ENCODE measurements around the gene LFNG. TPM values are rescaled to one million over a fixed set of nuclear protein-coding genes. Genes with fewer than 3 reads are reported as not detected.

The LFNG gene
- total and polyA plus RNA-seq, 9 donors = 17.7 to 30.8 (median 23.1) TPM

DNA sequence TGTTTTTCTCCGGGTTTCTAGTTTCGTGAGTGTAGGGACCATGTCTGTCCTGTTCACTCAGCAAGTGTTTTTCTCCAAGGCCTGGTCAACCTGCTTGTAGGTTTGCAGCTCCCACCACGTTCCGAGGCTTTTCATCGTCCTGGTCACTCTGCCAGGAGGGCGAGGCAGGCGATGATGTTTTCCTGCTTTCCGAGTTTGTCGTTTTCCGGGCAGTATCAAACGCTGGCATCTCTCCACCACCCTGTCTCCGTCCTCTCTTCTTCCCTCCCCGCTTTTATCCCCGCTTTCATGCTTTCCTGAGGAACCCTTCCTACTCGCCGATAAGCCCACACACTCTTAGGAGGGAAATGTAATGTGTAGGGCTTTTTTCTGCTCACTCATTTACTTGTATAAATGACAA lies 50.4 kb downstream of the LFNG start:
- WGBS (ENCODE audit: insufficient coverage) = 80% methylated on average over 10 of the region's 16 CpGs
- no peak for DNase-seq
- Histone ChIP-seq H3K4me3 (ENCODE audit: low read length) (no peak overlapping the region), H3K9me3 (replicated peaks; ENCODE audit: control insufficient read depth, low read depth, low read length) (no peaks in the 10 kb centered on the region), H3K27ac (ENCODE audit: low read length) (no peak overlapping the region), H3K36me3 (ENCODE audit: control insufficient read depth, insufficient read depth, low read length) (peaks cover 21% of the 10 kb centered on the region), H3K4me1 (ENCODE audit: control insufficient read depth, insufficient read depth, low read length) (peaks cover 16% of the 10 kb centered on the region), H3K27me3 (ENCODE audit: control insufficient read depth, insufficient read depth, low read length) (no peaks in the 10 kb centered on the region)

DNA sequence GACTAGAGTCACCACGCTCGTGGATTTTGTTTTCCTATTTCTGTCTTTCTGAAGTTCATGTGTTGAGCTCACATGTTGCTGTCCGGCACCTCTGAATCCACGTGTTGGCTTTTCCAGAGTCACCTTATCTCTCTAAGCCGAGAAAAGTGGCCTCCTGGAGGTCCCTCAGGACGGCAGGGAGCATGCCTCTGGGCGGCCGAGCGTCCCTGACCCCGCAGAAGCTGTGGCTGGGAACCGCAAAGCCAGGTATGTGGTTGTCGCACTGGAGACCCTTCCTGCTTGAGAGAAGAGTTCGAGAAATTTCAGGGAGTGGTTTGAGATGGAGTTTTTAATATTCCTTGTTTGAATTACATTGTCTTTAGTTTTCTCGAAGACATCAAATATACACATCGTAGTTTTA lies 51.8 kb downstream of the LFNG start:
- Histone ChIP-seq H3K9me3 (replicated peaks; ENCODE audit: control insufficient read depth, low read depth, low read length) (no peaks in the 10 kb centered on the region), H3K4me1 (ENCODE audit: control insufficient read depth, insufficient read depth, low read length) (peaks cover 16% of the 10 kb centered on the region), H3K4me3 (ENCODE audit: low read length) (no peak overlapping the region), H3K27ac (ENCODE audit: low read length) (no peak overlapping the region), H3K36me3 (ENCODE audit: control insufficient read depth, insufficient read depth, low read length) (peaks cover 21% of the 10 kb centered on the region), H3K27me3 (ENCODE audit: control insufficient read depth, insufficient read depth, low read length) (no peaks in the 10 kb centered on the region)
- DNase-seq = no peak
- WGBS (ENCODE audit: insufficient coverage) = 82% methylated on average over 12 of the region's 15 CpGs

DNA sequence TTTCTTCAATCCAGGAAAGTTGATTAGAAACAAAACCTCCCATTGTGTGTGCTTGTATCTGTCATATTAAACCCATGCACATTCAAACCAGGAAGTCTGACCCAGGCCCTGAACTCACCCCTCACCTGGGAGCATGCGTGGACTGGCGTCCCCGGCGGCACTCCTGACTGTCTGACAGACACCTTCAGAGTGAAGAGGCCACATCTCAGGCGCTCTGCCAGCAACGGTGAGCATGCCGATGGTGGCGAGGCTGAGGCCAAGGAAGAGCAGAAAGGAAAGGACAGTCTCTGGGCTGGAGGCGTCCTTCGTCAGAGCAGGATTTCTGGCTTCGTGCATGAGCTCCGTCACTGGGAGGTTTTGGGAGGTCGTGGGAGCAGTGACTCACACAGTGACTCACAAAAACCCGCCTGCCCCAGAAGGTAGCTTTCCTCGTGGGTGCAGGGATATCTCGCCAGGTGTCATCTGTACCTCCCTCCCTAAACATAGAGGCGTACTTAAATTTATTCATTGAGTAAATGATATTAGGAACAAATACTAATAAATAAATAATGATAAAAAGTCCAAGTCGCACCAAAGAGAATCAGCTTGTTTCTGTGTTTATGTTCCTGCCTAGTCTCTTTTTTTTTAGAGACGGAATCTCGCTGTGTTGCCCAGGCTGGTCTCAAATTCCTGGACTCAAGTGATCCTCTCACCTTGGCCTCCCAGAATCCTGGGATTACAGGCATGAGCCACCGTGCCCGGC lies 52.7 kb downstream of the LFNG start:
- peaks cover 7% of the 10 kb centered on the region for H3K4me1 ChIP-seq (ENCODE audit: control insufficient read depth, insufficient read depth, low read length)
- no peak overlapping the region for H3K27ac ChIP-seq (ENCODE audit: low read length)
- DNase-seq = no peak
- no peaks in the 10 kb centered on the region for H3K27me3 ChIP-seq (ENCODE audit: control insufficient read depth, insufficient read depth, low read length)
- WGBS (ENCODE audit: insufficient coverage) = 84% methylated on average over 15 of the region's 22 CpGs
- H3K4me3 ChIP-seq (ENCODE audit: low read length) = no peak overlapping the region
- no peaks in the 10 kb centered on the region for H3K9me3 ChIP-seq (replicated peaks; ENCODE audit: control insufficient read depth, low read depth, low read length)
- peaks cover 21% of the 10 kb centered on the region for H3K36me3 ChIP-seq (ENCODE audit: control insufficient read depth, insufficient read depth, low read length)

DNA sequence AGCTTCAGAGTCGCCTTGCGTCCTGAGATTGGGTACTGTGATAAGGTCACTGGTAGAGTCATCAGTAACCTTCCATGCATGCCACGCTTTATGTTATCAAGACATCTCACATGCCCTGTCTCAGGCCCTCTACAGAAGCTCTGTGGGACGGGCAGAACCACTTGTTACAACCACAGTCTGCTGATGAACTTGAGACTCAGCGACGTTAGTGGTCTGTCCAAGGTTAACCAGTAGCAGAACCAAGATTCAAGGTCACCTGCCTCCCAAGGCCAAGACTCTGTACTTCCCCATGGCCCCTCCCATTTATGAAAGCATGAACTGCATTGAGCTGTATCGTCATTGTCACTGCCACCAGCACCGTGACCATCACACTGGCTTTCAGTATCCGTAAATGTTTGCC lies 54.2 kb downstream of the LFNG start:
- Histone ChIP-seq H3K27me3 (ENCODE audit: control insufficient read depth, insufficient read depth, low read length) (no peaks in the 10 kb centered on the region), H3K4me3 (ENCODE audit: low read length) (no peak overlapping the region), H3K9me3 (replicated peaks; ENCODE audit: control insufficient read depth, low read depth, low read length) (no peaks in the 10 kb centered on the region), H3K27ac (ENCODE audit: low read length) (no peak overlapping the region), H3K4me1 (ENCODE audit: control insufficient read depth, insufficient read depth, low read length) (no peaks in the 10 kb centered on the region), H3K36me3 (ENCODE audit: control insufficient read depth, insufficient read depth, low read length) (peaks cover 21% of the 10 kb centered on the region)
- no peak for DNase-seq
- WGBS (ENCODE audit: insufficient coverage) = 76% methylated on average over 9 of the region's 9 CpGs

DNA sequence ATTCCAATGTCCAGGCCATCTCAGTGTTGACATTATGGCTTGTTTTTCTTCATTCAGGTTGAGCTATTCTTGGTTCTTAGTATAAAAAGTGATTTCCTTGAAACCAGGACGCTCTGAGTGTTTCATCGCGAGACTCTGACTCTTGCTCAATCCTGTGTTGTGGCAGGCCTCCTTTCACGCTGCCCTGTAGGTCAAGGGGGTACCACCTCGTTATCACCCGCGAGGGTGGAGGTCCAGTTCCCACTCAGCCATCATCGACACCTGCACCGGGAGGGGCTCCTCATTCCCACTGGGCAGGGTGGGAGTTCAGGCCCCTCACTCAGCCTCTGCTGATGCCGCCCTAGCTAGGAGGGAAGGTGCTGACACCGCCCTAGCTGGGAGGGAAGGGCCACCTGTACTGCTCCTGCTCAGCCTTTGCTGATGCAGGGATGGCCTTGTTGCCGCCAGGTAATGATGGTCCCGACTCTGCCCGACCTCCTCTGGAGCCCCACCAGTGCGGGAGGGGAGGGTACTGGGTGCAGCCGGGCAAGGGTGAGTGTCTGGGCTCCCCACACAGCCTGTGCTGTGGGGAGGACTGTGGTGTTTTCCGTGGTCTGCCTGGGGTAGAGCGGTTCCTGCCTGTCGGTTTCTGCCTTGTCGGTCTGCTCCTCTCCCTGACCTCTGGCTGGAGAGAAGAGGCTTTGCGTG lies 55.6 kb downstream of the LFNG start:
- no peaks in the 10 kb centered on the region for H3K4me1 ChIP-seq (ENCODE audit: control insufficient read depth, insufficient read depth, low read length)
- no peaks in the 10 kb centered on the region for H3K27me3 ChIP-seq (ENCODE audit: control insufficient read depth, insufficient read depth, low read length)
- H3K27ac ChIP-seq (ENCODE audit: low read length) = no peak overlapping the region
- H3K4me3 ChIP-seq (ENCODE audit: low read length) = no peak overlapping the region
- WGBS (ENCODE audit: insufficient coverage) = 82% methylated on average over 17 of the region's 21 CpGs
- DNase-seq = no peak
- peaks cover 16% of the 10 kb centered on the region for H3K36me3 ChIP-seq (ENCODE audit: control insufficient read depth, insufficient read depth, low read length)
- H3K9me3 ChIP-seq (replicated peaks; ENCODE audit: control insufficient read depth, low read depth, low read length) = no peaks in the 10 kb centered on the region

DNA sequence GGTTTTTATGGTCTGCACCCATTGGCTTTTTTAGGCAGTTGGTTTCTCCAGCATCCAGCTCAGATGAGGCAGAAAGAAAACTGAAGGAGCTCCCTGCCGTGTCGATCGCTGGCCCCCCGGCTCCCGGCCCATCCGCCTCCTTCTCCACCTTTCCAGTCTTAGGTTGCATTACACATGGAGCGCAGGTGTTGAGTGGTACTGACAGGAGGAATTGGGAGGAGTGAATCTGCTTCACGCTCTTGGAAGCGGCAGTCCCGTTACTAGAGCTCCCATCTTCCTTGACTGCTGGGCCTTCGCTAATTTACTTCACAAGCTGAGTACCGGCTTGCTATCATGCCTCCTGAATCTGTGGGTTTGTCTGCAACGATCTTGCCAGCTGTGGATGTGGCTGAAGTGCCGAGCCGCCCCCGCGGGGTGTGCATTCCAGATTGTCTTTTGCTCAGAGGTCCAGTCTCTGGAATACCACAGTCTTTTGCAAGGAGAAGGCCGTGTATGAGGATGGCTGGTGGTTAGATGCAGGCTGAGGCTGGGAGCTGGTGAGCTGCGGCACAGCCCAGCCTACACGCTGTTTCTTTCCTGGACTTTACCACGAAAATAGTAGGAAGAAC lies 56.3 kb downstream of the LFNG start:
- Histone ChIP-seq H3K4me1 (ENCODE audit: control insufficient read depth, insufficient read depth, low read length) (no peaks in the 10 kb centered on the region), H3K27me3 (ENCODE audit: control insufficient read depth, insufficient read depth, low read length) (no peaks in the 10 kb centered on the region), H3K9me3 (replicated peaks; ENCODE audit: control insufficient read depth, low read depth, low read length) (no peaks in the 10 kb centered on the region), H3K36me3 (ENCODE audit: control insufficient read depth, insufficient read depth, low read length) (peaks cover 16% of the 10 kb centered on the region), H3K4me3 (ENCODE audit: low read length) (no peak overlapping the region), H3K27ac (ENCODE audit: low read length) (no peak overlapping the region)
- no peak for DNase-seq
- 63% methylated on average over 15 of the region's 21 CpGs for WGBS (ENCODE audit: insufficient coverage)

DNA sequence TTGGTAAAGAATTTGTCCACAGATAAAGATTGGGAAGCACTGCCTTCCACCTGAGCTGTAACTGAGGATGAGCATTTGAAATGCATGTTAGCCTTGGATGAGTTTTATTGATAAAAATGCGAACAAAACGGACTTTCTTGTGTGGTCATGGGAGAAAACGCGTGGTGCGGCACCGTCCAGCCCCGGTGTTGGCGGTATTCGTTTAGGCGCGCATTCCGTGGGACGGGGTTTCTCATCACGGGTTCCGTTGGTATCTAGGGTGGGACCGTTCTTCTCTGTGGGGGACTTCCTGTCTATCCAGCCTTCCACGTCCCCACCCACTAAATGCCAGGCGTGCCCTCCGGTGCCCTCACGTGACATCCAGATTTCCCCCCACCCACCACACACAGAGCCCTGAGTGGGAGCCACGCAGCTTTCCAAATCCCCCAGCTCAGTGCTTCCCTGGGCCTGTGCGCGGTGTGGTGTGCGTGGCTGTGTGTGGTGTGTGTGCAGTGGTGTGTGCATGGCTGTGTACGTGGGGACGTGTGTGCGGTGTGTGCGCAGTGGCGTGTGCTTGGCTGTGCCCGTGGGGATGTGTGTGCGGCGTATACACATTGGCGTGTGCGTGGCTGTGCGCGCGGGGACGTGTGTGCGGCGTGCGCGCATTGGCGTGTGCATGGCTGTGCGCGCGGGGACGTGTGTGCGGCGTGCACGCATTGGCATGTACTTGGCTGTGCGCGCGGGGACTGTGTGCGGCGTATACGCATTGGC lies 57.3 kb downstream of the LFNG start:
- Histone ChIP-seq H3K4me3 (ENCODE audit: low read length) (no peak overlapping the region), H3K27ac (ENCODE audit: low read length) (no peak overlapping the region), H3K36me3 (ENCODE audit: control insufficient read depth, insufficient read depth, low read length) (peaks cover 15% of the 10 kb centered on the region), H3K27me3 (ENCODE audit: control insufficient read depth, insufficient read depth, low read length) (no peaks in the 10 kb centered on the region), H3K4me1 (ENCODE audit: control insufficient read depth, insufficient read depth, low read length) (no peaks in the 10 kb centered on the region), H3K9me3 (replicated peaks; ENCODE audit: control insufficient read depth, low read depth, low read length) (no peaks in the 10 kb centered on the region)
- no peak for DNase-seq
- WGBS (ENCODE audit: insufficient coverage) = 92% methylated on average over 42 of the region's 56 CpGs

Other genes starting within 250 kb of the LFNG start
- 12.1 TPM for gene SNX8, start 205.3 kb upstream of the LFNG start, total RNA-seq
- gene SNX8, start 205.3 kb upstream of the LFNG start, polyA plus RNA-seq (ENCODE audit: insufficient read depth in 1 of 8, insufficient read length in 8 of 8, low replicate concordance in 1 of 8) = 10 to 100 TPM; 14.8 to 29.3 (median 24.1) TPM
- 94.4 TPM for gene EIF3B, start 164.9 kb upstream of the LFNG start, total RNA-seq
- gene EIF3B, start 164.9 kb upstream of the LFNG start, polyA plus RNA-seq (ENCODE audit: insufficient read depth in 1 of 8, insufficient read length in 8 of 8, low replicate concordance in 1 of 8) = 100 to 1,000 TPM in 4 of 8 donors, 10 to 100 TPM in 4; 92.7 to 116 (median 99.6) TPM
- gene CHST12, start 116.2 kb upstream of the LFNG start, total RNA-seq = 5.7 TPM
- gene CHST12, start 116.2 kb upstream of the LFNG start, polyA plus RNA-seq (ENCODE audit: insufficient read depth in 1 of 8, insufficient read length in 8 of 8, low replicate concordance in 1 of 8) = 10 to 100 TPM in 6 of 8 donors, 1 to 10 TPM in 2; 9.0 to 13.8 (median 12.3) TPM
- not detected for gene GRIFIN, start 43.4 kb upstream of the LFNG start, total RNA-seq
- under 1 TPM in 1 of 8 donors, not detected in 7; 0.19 TPM for gene GRIFIN, start 43.4 kb upstream of the LFNG start, polyA plus RNA-seq (ENCODE audit: insufficient read depth in 1 of 8, insufficient read length in 8 of 8, low replicate concordance in 1 of 8)
- 20.4 TPM for gene BRAT1, start 35.8 kb downstream of the LFNG start, total RNA-seq
- 10 to 100 TPM; 17.8 to 28.5 (median 22.0) TPM for gene BRAT1, start 35.8 kb downstream of the LFNG start, polyA plus RNA-seq (ENCODE audit: insufficient read depth in 1 of 8, insufficient read length in 8 of 8, low replicate concordance in 1 of 8)
- gene IQCE, start 39.2 kb downstream of the LFNG start, total RNA-seq = 4.7 TPM
- gene IQCE, start 39.2 kb downstream of the LFNG start, polyA plus RNA-seq (ENCODE audit: insufficient read depth in 1 of 8, insufficient read length in 8 of 8, low replicate concordance in 1 of 8) = 1 to 10 TPM; 5.0 to 9.6 (median 7.3) TPM
- gene TTYH3, start 112.2 kb downstream of the LFNG start, total RNA-seq = 21.1 TPM
- 100 to 1,000 TPM in 6 of 8 donors, 10 to 100 TPM in 2; 58.4 to 136 (median 101) TPM for gene TTYH3, start 112.2 kb downstream of the LFNG start, polyA plus RNA-seq (ENCODE audit: insufficient read depth in 1 of 8, insufficient read length in 8 of 8, low replicate concordance in 1 of 8)
- gene AMZ1, start 168.4 kb downstream of the LFNG start, total RNA-seq = 0.13 TPM
- gene AMZ1, start 168.4 kb downstream of the LFNG start, polyA plus RNA-seq (ENCODE audit: insufficient read depth in 1 of 8, insufficient read length in 8 of 8, low replicate concordance in 1 of 8) = under 1 TPM; 0.04 to 0.23 (median 0.16) TPM